Left lung (tissue), 10 donors: ENCODE measurements around the gene LDLRAD3. TPM values are rescaled to one million over a fixed set of nuclear protein-coding genes. Genes with fewer than 3 reads are reported as not detected.
"Not testable (repeated sequence)": the region's sequence is repeated elsewhere in the genome, so short reads cannot be mapped to it uniquely, and the experiment has no call there.

Experiments used
- ATAC-seq: fragments of 200-7000 bp; cut with Tn5 transposase; one replicate; pipeline ENCODE4 v1.9.1; 2020; ENCODE audit warnings: moderate library complexity
- DNase-seq, 4 donors: peaks; one replicate each; pipeline ENCODE4 v3.0.0-alpha.2; 2013 to 2020
- H3K27ac ChIP-seq, 2 donors: fragments of 200-600 bp; sonication (generic) in 1 of 2; one replicate each; pipeline versions ENCODE4 v1.5.0 to v1.8.0; 2020 to 2021
- H3K27me3 ChIP-seq, 2 donors: fragments of 200-600 bp; sonication (generic) in 1 of 2; one replicate each; pipeline versions ENCODE4 v1.5.0 to v1.8.0; 2020 to 2021
- H3K36me3 ChIP-seq, 2 donors: fragments of 200-600 bp; sonication (generic) in 1 of 2; one replicate each; pipeline versions ENCODE4 v1.5.0 to v1.8.0; 2020 to 2021
- H3K4me1 ChIP-seq, 2 donors: fragments of 200-600 bp; one replicate each; pipeline ENCODE4 v1.8.0; 2021
- H3K4me3 ChIP-seq, 2 donors: fragments of 200-600 bp; sonication (generic) in 1 of 2; one replicate each; pipeline versions ENCODE4 v1.5.0 to v1.8.0; 2020 to 2021; ENCODE audit warnings: mild to moderate bottlenecking in 1 of 2
- H3K9me3 ChIP-seq, 2 donors: fragments of 200-600 bp; sonication (generic) in 1 of 2; one replicate each; pipeline versions ENCODE4 v1.5.0 to v1.8.0; 2020 to 2021
- CTCF ChIP-seq, 2 donors: fragments of 200-600 bp; sonication (generic) in 1 of 2; IDR thresholded peaks; one replicate each; pipeline versions ENCODE4 v1.5.0 to v1.8.0; 2021; ENCODE audit warnings: antibody characterized with exemption in 2 of 2
- intact Hi-C, 2 donors: fragments of 100-400 bp; cut with DNase I; formaldehyde crosslinking; loops; one replicate each; pipeline versions ENCODE4 v1.11.2 to v1.14.2; 2022
- polyA plus RNA-seq, 6 donors: library from polyadenylated mRNA; unstranded; fragments of 120-200 nt; gene quantifications; one replicate each; pipeline ENCODE4 v1.2.1, GENCODE V29; 2013; ENCODE audit not compliant: insufficient read length in 6 of 6
- total RNA-seq, 2 donors: library from RNA; stranded (reverse); fragmentation: NEBNext Ultra II Directional; extraction: Animal tissue kit (Norgen Biotek cat#: 25700); gene quantifications; one replicate each; pipeline ENCODE4 v1.2.1, GENCODE V29; 2021
- donor health status: DM: no; HTN: yes; CAD: no.
- donor health status: DM: no; HTN: no; CAD: no.

The LDLRAD3 gene
- total and polyA plus RNA-seq, 8 donors = 7.1 to 18.2 (median 16.8) TPM

DNA sequence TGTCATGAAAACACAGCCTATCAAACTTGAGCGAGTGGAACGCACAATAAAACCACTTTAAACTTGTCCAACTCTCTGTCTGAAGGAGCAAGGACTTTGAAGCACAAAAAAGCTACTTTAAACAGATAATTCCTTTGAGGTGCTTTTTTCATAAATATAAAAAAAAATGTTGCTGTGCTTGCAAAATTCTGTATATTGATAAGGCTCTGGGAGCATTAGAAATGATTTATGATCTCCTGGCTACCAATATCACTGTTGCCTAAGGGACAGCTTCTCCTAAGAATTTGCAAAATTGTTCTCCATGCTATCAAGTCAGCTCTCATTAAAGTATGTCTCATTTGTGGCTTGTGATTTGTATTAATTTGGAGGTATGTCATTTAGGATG lies 37.6 kb upstream of the LDLRAD3 start:
- ATAC-seq = no peak
- no peaks in the 10 kb centered on the region for H3K27me3 ChIP-seq
- no peaks in the 10 kb centered on the region for H3K36me3 ChIP-seq
- no peak overlapping the region for H3K27ac ChIP-seq
- intact Hi-C loops = no loop called here
- no peak for DNase-seq
- no peak for TF ChIP-seq CTCF (IDR thresholded peaks at IDR 0.05)
- peaks cover 0 to 19% of the 10 kb centered on the region in 2 donors for H3K4me1 ChIP-seq
- peaks cover 0 to 19% of the 10 kb centered on the region in 2 donors for H3K9me3 ChIP-seq
- H3K4me3 ChIP-seq = no peak overlapping the region

DNA sequence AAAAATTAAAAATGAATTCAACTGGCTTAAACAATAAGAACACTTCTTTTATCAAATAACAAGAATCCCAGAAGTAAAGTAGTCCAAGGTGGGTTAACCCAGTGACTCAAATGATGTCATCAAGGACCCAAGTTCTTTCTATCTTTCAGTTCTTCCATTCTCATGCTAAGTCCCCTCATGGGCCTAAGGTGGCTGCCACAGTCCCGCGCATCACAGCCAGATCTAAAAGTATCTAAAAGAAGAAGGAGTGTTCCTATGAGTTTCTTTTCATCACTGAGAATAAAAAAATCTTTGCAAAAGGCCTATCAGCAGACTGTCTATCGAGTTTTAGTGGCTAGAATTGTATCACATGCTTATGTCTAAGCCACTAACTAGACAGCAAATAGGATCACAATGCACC lies 37.2 kb upstream of the LDLRAD3 start:
- H3K27me3 ChIP-seq = no peaks in the 10 kb centered on the region
- H3K27ac ChIP-seq = no peak overlapping the region
- no peaks in the 10 kb centered on the region for H3K36me3 ChIP-seq
- no peak for DNase-seq
- no peak overlapping the region for H3K4me3 ChIP-seq
- intact Hi-C loops = no loop called here
- peaks cover 0 to 17% of the 10 kb centered on the region in 2 donors for H3K9me3 ChIP-seq
- peaks cover 0 to 19% of the 10 kb centered on the region in 2 donors for H3K4me1 ChIP-seq
- no peak for ATAC-seq
- TF ChIP-seq CTCF (IDR thresholded peaks at IDR 0.05) = no peak

GRCh38 chr11:35907648-35908431 lies 36.0 kb upstream of the LDLRAD3 start:
- Histone ChIP-seq H3K4me3 (no peak overlapping the region), H3K9me3 (peaks cover 0 to 7% of the 10 kb centered on the region in 2 donors), H3K27ac (peak overlapping the region in 1 of 2 donors; percentile 10), H3K36me3 (no peaks in the 10 kb centered on the region), H3K4me1 (peaks cover 0 to 19% of the 10 kb centered on the region in 2 donors), H3K27me3 (no peaks in the 10 kb centered on the region)
- no peak for TF ChIP-seq CTCF (IDR thresholded peaks at IDR 0.05)
- peak; percentile 60 for ATAC-seq
- DNase-seq = no peak
- intact Hi-C loops = no loop called here

GRCh38 chr11:35908432-35908771 lies 35.5 kb upstream of the LDLRAD3 start:
- H3K36me3 ChIP-seq, H3K27me3 ChIP-seq, H3K9me3 ChIP-seq, DNase-seq, H3K4me3 ChIP-seq, intact Hi-C loops, ATAC-seq: not testable (repeated sequence)
- Histone ChIP-seq H3K27ac (peak overlapping the region in 1 of 2 donors; percentile 10), H3K4me1 (peaks cover 0 to 19% of the 10 kb centered on the region in 2 donors)

DNA sequence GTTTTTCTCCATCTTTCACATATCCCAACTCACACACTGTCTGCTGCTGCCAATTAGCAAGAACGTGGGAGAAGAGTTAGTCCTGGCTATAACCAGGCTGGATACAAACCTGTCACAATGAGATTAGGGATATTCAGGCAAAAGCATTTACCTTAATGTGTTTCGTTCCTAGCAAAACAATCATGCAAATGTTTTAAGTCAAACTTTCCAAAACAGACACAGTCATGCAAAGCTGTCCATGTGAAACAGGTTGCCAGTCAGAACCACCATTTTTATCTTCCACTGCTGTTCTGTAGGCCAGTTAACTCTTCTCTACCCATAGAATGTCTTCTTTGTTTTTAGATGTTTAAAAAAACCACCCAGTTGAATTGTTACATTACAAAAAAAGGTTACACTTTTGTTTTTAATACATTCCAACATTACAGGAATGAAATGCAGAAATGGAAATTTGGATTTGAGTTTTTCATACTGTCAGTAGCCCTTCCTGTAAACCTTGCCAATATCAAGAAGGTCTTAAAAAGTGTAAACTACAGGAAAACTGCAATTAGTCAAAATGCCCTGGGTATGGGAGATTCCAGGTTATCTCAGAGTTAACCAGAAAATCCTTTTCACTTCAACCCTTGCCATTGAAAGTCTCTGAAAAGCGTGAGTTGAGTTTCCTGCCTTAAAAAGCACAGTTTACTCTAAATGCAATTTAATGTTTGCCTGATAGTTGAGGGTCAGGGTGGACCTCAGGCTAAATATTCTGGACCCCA lies 34.2 kb upstream of the LDLRAD3 start:
- H3K27ac ChIP-seq = no peak overlapping the region
- ATAC-seq (no peak), DNase-seq (no peak)
- peaks cover 0 to 19% of the 10 kb centered on the region in 2 donors for H3K4me1 ChIP-seq
- no peak overlapping the region for H3K4me3 ChIP-seq
- H3K36me3 ChIP-seq = no peaks in the 10 kb centered on the region
- intact Hi-C loops = no loop called here
- no peak for TF ChIP-seq CTCF (IDR thresholded peaks at IDR 0.05)
- H3K9me3 ChIP-seq = no peaks in the 10 kb centered on the region
- no peaks in the 10 kb centered on the region for H3K27me3 ChIP-seq
